HCT116 (cell line): ENCODE results near the gene PROX1.

Experiments used
- CEBPB ChIP-seq: IDR thresholded peaks from 2 replicates; pipeline ENCODE4 v1.6.1; 2012; ENCODE audit warnings: low read depth
- POLR2A ChIP-seq: IDR thresholded peaks from 2 replicates; pipeline ENCODE4 v1.7.0; 2011; ENCODE audit warnings: borderline replicate concordance; ENCODE audit not compliant: insufficient read depth, insufficient read length; ENCODE audit errors: extremely low read depth
- SP1 ChIP-seq: IDR thresholded peaks from 2 replicates; pipeline ENCODE4 v1.6.1; 2012; ENCODE audit warnings: low read depth
- TF ChIP-seq, protein P1 (sequence below), 3 experiments: fragments of 200-600 bp in 1 of 3; sonication (generic) in 1 of 3; IDR thresholded peaks in 2 of 3; conservative IDR thresholded peaks in 1 of 3; 2 replicates each; pipeline ENCODE4 v1.5.1; 2012 to 2017; ENCODE audit warnings: low read depth in 2 of 3, low read length in 2 of 3, antibody characterized with exemption in 1 of 3, borderline replicate concordance in 1 of 3, control low read depth in 1 of 3, mild to moderate bottlenecking in 1 of 3, mixed read lengths in 1 of 3, mixed run types in 1 of 3, moderate library complexity in 1 of 3; ENCODE audit not compliant: insufficient read depth in 1 of 3

DNA sequence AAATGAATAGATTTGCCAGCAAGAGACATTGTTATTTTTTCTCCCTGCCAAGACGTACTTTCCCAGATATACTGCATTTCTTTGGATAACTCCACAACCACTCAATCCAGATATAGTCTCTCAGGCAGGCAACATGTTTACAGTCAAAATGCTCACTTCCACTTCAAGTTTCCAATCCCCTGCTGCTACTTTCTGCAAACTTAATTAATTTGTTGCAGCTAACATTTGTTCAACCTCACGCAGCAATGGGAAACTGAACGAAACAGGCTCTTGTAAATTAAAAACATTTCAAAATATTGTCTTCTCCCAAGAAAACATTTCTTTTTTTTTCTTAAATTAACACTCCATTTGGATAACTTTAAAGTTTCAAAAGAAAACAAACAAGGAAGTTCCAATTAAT lies 45.7 kb upstream of the PROX1 start:
- no peak for TF ChIP-seq POLR2A
- TF ChIP-seq, protein P1, sequence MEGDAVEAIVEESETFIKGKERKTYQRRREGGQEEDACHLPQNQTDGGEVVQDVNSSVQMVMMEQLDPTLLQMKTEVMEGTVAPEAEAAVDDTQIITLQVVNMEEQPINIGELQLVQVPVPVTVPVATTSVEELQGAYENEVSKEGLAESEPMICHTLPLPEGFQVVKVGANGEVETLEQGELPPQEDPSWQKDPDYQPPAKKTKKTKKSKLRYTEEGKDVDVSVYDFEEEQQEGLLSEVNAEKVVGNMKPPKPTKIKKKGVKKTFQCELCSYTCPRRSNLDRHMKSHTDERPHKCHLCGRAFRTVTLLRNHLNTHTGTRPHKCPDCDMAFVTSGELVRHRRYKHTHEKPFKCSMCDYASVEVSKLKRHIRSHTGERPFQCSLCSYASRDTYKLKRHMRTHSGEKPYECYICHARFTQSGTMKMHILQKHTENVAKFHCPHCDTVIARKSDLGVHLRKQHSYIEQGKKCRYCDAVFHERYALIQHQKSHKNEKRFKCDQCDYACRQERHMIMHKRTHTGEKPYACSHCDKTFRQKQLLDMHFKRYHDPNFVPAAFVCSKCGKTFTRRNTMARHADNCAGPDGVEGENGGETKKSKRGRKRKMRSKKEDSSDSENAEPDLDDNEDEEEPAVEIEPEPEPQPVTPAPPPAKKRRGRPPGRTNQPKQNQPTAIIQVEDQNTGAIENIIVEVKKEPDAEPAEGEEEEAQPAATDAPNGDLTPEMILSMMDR (IDR thresholded peaks at IDR 0.05 in 2 of 3, conservative IDR thresholded peaks at IDR 0.05 in 1 of 3; ENCODE audit: borderline replicate concordance in 1 of 3, insufficient read depth in 1 of 3, low read depth in 2 of 3, low read length in 2 of 3) = no peak
- TF ChIP-seq CEBPB = no peak
- TF ChIP-seq SP1 = no peak
